Panc1 (cell line): ENCODE results near the gene SRGAP3. TPM values are rescaled to one million over a fixed set of nuclear protein-coding genes. Genes with fewer than 3 reads are reported as not detected.

ENCODE experiments used
- ATAC-seq: fragments of 200-7000 bp; cut with Tn5 transposase; 2 replicates; pipeline ENCODE4 v1.9.1; 2020; ENCODE audit warnings: mild to moderate bottlenecking, moderate library complexity
- BruUV-seq: library from RNA; stranded (reverse); fragments of 400-500 nt; replicated peaks from 2 replicates; lab custom pipeline; 2021; lab: Mats Ljungman, UMichigan
- CTCF ChIA-PET: fragments of 300-600 bp; sonication (Branson Sonifier 250); formaldehyde crosslinking; loops from one replicate; lab custom pipeline; 2022; ENCODE audit warnings: antibody characterized with exemption; lab: Charles Lee
- POLR2A ChIA-PET: fragments of 300-600 bp; sonication (Branson Sonifier 250); formaldehyde crosslinking; loops from one replicate; lab custom pipeline; 2022; ENCODE audit warnings: antibody characterized with exemption; lab: Charles Lee
- DNase-seq: peaks from one replicate; pipeline ENCODE4 v3.0.0-alpha.2; 2010; ENCODE audit warnings: low read depth, low spot score
- H3K27ac ChIP-seq: 2 replicates; pipeline ENCODE4 v1.5.1; 2011; ENCODE audit warnings: mild to moderate bottlenecking, low read length, inconsistent platforms
- H3K27me3 ChIP-seq: fragments of 200-500 bp; sonication (Bioruptor generic); 2 replicates; pipeline ENCODE4 v1.6.0; 2014; ENCODE audit warnings: low read length, inconsistent platforms; ENCODE audit not compliant: control insufficient read depth, insufficient read depth
- H3K36me3 ChIP-seq: fragments of 200-500 bp; sonication (Bioruptor generic); 2 replicates; pipeline ENCODE4 v1.5.1; 2014; ENCODE audit warnings: inconsistent platforms, mild to moderate bottlenecking, low read length, moderate library complexity; ENCODE audit not compliant: control insufficient read depth, insufficient read depth
- H3K4me1 ChIP-seq: 2 replicates; pipeline ENCODE4 v1.5.1; 2011; ENCODE audit warnings: inconsistent platforms, mild to moderate bottlenecking, low read length, moderate library complexity; ENCODE audit not compliant: control insufficient read depth, insufficient read depth
- H3K4me3 ChIP-seq, 2 experiments: 2 replicates each; pipeline ENCODE4 v1.5.1; 2011 to 2012; ENCODE audit warnings: low read depth in 2 of 2, low read length in 2 of 2, mild to moderate bottlenecking in 2 of 2, inconsistent platforms in 1 of 2, moderate library complexity in 1 of 2
- H3K9me3 ChIP-seq: fragments of 200-500 bp; sonication (Bioruptor generic); 2 replicates; pipeline ENCODE4 v1.5.1; 2014; ENCODE audit warnings: low read depth, mild to moderate bottlenecking, inconsistent platforms, low read length, moderate library complexity; ENCODE audit not compliant: control insufficient read depth, insufficient read depth
- POLR2AphosphoS5 ChIP-seq: IDR thresholded peaks from 2 replicates; pipeline ENCODE4 v1.6.1; 2012; ENCODE audit warnings: mild to moderate bottlenecking, low read depth, low read length, moderate library complexity
- SIN3A ChIP-seq: IDR thresholded peaks from 2 replicates; pipeline ENCODE4 v1.6.1; 2012; ENCODE audit warnings: low read depth, mild to moderate bottlenecking, low read length, moderate library complexity, borderline replicate concordance; ENCODE audit not compliant: insufficient read depth
- TCF7L2 ChIP-seq: IDR thresholded peaks from 2 replicates; pipeline ENCODE4 v1.6.1; 2011; ENCODE audit warnings: mild to moderate bottlenecking, low read depth, low read length, inconsistent platforms
- in situ Hi-C: cut with HindIII; loops from 2 replicates; pipeline ENCODE4 v1.10.0; 2016; ENCODE audit warnings: low sequenced_read_pairs, low pct_unique_long_range_greater_than_20kb
- intact Hi-C: fragments of 100-400 bp; cut with micrococcal nuclease; formaldehyde crosslinking; loops from one replicate; pipeline ENCODE4 v1.10.0; 2022; ENCODE audit not compliant: unreplicated experiment
- total RNA-seq: library from RNA; stranded (reverse); gene quantifications from one replicate; pipeline ENCODE4 v1.2.1, GENCODE V29; 2021; ENCODE audit not compliant: unreplicated experiment
- TF ChIP-seq, protein P1 (sequence below): fragments of 450-650 bp; IDR thresholded peaks from 2 replicates; pipeline ENCODE4 v1.5.1; 2017; ENCODE audit warnings: mild to moderate bottlenecking
- TF ChIP-seq, protein P2 (sequence below), 2 experiments: IDR thresholded peaks; 2 replicates each; pipeline ENCODE4 v1.6.1; 2011 to 2012; ENCODE audit warnings: low read depth in 2 of 2, control low read depth in 1 of 2, low read length in 1 of 2, mild to moderate bottlenecking in 1 of 2, moderate library complexity in 1 of 2; ENCODE audit not compliant: insufficient read depth in 1 of 2

Gene SRGAP3
- total RNA-seq, 1 experiment from 2014 or later: 0.82 TPM

DNA sequence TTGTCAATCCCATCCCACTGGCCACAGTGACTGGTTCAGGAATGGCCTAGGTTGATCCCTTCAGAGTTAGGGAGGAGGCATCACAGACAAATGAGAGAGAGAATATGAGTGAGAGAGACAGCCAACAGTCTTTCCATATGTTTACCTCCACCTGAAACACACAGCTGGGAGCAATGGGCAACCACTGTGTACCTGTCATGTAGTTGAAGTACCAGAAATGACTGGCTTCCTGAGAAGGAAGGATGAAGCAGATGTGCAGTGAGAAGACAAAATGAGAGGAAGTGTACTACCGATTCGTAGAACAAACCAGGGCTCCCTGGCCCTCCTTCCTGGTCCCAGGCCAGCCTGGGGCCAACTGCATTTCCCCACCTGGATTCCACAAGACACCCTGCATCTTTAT is 27.4 kb downstream of the SRGAP3 start:
- Histone ChIP-seq H3K4me3 (no peak overlapping the region), H3K36me3 (no peaks in the 10 kb centered on the region), H3K27ac (no peak overlapping the region), H3K9me3 (no peaks in the 10 kb centered on the region), H3K4me1 (no peaks in the 10 kb centered on the region), H3K27me3 (peaks cover 2% of the 10 kb centered on the region; the same call in 1 of the 2 replicates)
- ATAC-seq (no peak), DNase-seq (no peak)
- CTCF ChIA-PET: no interaction called here
- no peak for TF ChIP-seq TCF7L2
- TF ChIP-seq, protein P1, sequence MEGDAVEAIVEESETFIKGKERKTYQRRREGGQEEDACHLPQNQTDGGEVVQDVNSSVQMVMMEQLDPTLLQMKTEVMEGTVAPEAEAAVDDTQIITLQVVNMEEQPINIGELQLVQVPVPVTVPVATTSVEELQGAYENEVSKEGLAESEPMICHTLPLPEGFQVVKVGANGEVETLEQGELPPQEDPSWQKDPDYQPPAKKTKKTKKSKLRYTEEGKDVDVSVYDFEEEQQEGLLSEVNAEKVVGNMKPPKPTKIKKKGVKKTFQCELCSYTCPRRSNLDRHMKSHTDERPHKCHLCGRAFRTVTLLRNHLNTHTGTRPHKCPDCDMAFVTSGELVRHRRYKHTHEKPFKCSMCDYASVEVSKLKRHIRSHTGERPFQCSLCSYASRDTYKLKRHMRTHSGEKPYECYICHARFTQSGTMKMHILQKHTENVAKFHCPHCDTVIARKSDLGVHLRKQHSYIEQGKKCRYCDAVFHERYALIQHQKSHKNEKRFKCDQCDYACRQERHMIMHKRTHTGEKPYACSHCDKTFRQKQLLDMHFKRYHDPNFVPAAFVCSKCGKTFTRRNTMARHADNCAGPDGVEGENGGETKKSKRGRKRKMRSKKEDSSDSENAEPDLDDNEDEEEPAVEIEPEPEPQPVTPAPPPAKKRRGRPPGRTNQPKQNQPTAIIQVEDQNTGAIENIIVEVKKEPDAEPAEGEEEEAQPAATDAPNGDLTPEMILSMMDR: no peak
- no peak for TF ChIP-seq SIN3A
- TF ChIP-seq POLR2AphosphoS5: no peak
- TF ChIP-seq, protein P2, sequence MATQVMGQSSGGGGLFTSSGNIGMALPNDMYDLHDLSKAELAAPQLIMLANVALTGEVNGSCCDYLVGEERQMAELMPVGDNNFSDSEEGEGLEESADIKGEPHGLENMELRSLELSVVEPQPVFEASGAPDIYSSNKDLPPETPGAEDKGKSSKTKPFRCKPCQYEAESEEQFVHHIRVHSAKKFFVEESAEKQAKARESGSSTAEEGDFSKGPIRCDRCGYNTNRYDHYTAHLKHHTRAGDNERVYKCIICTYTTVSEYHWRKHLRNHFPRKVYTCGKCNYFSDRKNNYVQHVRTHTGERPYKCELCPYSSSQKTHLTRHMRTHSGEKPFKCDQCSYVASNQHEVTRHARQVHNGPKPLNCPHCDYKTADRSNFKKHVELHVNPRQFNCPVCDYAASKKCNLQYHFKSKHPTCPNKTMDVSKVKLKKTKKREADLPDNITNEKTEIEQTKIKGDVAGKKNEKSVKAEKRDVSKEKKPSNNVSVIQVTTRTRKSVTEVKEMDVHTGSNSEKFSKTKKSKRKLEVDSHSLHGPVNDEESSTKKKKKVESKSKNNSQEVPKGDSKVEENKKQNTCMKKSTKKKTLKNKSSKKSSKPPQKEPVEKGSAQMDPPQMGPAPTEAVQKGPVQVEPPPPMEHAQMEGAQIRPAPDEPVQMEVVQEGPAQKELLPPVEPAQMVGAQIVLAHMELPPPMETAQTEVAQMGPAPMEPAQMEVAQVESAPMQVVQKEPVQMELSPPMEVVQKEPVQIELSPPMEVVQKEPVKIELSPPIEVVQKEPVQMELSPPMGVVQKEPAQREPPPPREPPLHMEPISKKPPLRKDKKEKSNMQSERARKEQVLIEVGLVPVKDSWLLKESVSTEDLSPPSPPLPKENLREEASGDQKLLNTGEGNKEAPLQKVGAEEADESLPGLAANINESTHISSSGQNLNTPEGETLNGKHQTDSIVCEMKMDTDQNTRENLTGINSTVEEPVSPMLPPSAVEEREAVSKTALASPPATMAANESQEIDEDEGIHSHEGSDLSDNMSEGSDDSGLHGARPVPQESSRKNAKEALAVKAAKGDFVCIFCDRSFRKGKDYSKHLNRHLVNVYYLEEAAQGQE (IDR thresholded peaks at IDR 0.05; ENCODE audit: insufficient read depth in 1 of 2, low read depth in 2 of 2, low read length in 1 of 2): no peak
- POLR2A ChIA-PET: no interaction called here
- in situ Hi-C loops (no loop called here), intact Hi-C loops (no loop called here)
- no TSS peak for BruUV-seq

DNA sequence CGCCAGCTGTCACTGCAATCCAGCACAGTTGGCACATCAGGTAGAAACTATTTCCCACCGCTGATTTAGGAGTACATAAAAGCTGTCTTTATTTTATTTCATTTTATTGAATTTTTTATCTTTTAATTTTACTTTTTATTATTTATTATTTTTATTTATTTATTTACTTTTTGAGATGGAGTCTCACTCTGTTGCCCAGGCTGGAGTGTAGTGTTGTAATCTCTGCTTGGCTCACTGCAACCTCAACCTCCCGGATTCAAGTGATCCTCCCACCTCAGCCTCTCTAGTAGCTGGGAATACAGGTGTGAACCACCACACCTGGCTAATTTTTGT is 31.0 kb downstream of the SRGAP3 start:
- no peak for ATAC-seq
- DNase-seq: no peak
- Histone ChIP-seq H3K9me3 (no peaks in the 10 kb centered on the region), H3K4me1 (no peaks in the 10 kb centered on the region), H3K36me3 (no peaks in the 10 kb centered on the region), H3K4me3 (no peak overlapping the region), H3K27ac (no peak overlapping the region), H3K27me3 (peaks cover 2% of the 10 kb centered on the region; the same call in 1 of the 2 replicates)
- POLR2A ChIA-PET: no interaction called here
- BruUV-seq: no TSS peak
- CTCF ChIA-PET: no interaction called here
- in situ Hi-C loops: no loop called here
- intact Hi-C loops: no loop called here
- TF ChIP-seq POLR2AphosphoS5: no peak
- no peak for TF ChIP-seq SIN3A
- TF ChIP-seq, protein P2 (IDR thresholded peaks at IDR 0.05; ENCODE audit: insufficient read depth in 1 of 2, low read depth in 2 of 2, low read length in 1 of 2): no peak
- TF ChIP-seq, protein P1: no peak
- no peak for TF ChIP-seq TCF7L2
